Superior temporal gyrus (tissue), 1 donor: ENCODE measurements around the gene RHAG.
"Not testable (repeated sequence)": the region's sequence is repeated elsewhere in the genome, so short reads cannot be mapped to it uniquely, and the experiment has no call there.

Experiments
- DNase-seq: peaks from one replicate; pipeline ENCODE4 v3.0.0-alpha.2; 2016; ENCODE audit errors: extremely low spot score

RHAG gene

GRCh38 chr6:49636713-49637349, at the start of gene RHAG:
TSS of gene RHAG (minus strand) at chr6:49636839. CDS start at chr6:49636812, 27 bp downstream.
- DNase-seq, result no peak

- DNase-seq, result no peak
Measured at GRCh38 chr6:49676671-49677281, 40.1 kb upstream of the RHAG start.

- no peak for DNase-seq
Measured at GRCh38 chr6:49675816-49676215, 39.2 kb upstream of the RHAG start.

GRCh38 chr6:49668083-49668511, 31.5 kb upstream of the RHAG start:
- no peak for DNase-seq

- no peak for DNase-seq
Measured at GRCh38 chr6:49666930-49667757, 30.5 kb upstream of the RHAG start.

- DNase-seq, result no peak
Measured at GRCh38 chr6:49666480-49666879, 29.8 kb upstream of the RHAG start.

GRCh38 chr6:49664817-49665216, 28.2 kb upstream of the RHAG start:
- no peak for DNase-seq

- DNase-seq, result not testable (repeated sequence)
Measured at GRCh38 chr6:49664054-49664453, 27.4 kb upstream of the RHAG start.

GRCh38 chr6:49662892-49663261, 26.2 kb upstream of the RHAG start:
- DNase-seq, result no peak

- no peak for DNase-seq
Measured at GRCh38 chr6:49662231-49662891, 25.7 kb upstream of the RHAG start.

- DNase-seq, result no peak
Measured at GRCh38 chr6:49653942-49654341, 17.3 kb upstream of the RHAG start.

- no peak for DNase-seq
Measured at GRCh38 chr6:49653438-49653837, 16.8 kb upstream of the RHAG start.

- DNase-seq, result no peak
Measured at GRCh38 chr6:49651239-49651638, 14.6 kb upstream of the RHAG start.

- DNase-seq, result no peak
Measured at GRCh38 chr6:49649988-49650387, 13.3 kb upstream of the RHAG start.

- DNase-seq, result no peak
Measured at GRCh38 chr6:49648036-49648435, 11.4 kb upstream of the RHAG start.

GRCh38 chr6:49647476-49647875, 10.8 kb upstream of the RHAG start:
- DNase-seq, result no peak

GRCh38 chr6:49646942-49647341, 10.3 kb upstream of the RHAG start:
- DNase-seq, result no peak

- no peak for DNase-seq
Measured at GRCh38 chr6:49646130-49646824, 9.6 kb upstream of the RHAG start.

- DNase-seq, result no peak
Measured at GRCh38 chr6:49645139-49645538, 8.5 kb upstream of the RHAG start.

GRCh38 chr6:49639177-49639817, 2.7 kb upstream of the RHAG start:
- no peak for DNase-seq

GRCh38 chr6:49637350-49637731, 702 bp upstream of the RHAG start:
- DNase-seq, result no peak
